ENCODE data around the gene TESK2.

GRCh38 chr1:45522324-45523104 lies 31.6 kb upstream of the TESK2 start:
- TF ChIP-seq POLR2A (IDR thresholded peaks at IDR 0.05), result peak; percentile 56
- no peak for TF ChIP-seq CTCF (IDR thresholded peaks at IDR 0.05)

Measured in right lobe of liver (tissue), 4 donors.